Endothelial cell of umbilical vein (primary cell): ENCODE measurements around the gene LSP1. TPM values are rescaled to one million over a fixed set of nuclear protein-coding genes. Genes with fewer than 3 reads are reported as not detected.

Experiments
- BruUV-seq: library from RNA; stranded (reverse); fragments of 400-500 nt; replicated peaks from 2 replicates; lab custom pipeline; 2021; lab: Mats Ljungman, UMichigan
- CTCF ChIA-PET: fragments of 300-600, 350-600 bp; sonication (Branson Sonifier 250); formaldehyde crosslinking; loops from one replicate; lab custom pipeline; 2021; ENCODE audit warnings: antibody characterized with exemption, inconsistent platforms; lab: Charles Lee
- POLR2A ChIA-PET: fragments of 300-600, 350-600 bp; sonication (Branson Sonifier 250); formaldehyde crosslinking; loops from one replicate; lab custom pipeline; 2021; ENCODE audit warnings: antibody characterized with exemption, inconsistent platforms; lab: Charles Lee
- DNase-seq: peaks from one replicate; pipeline ENCODE4 v3.0.0-alpha.2; 2011; ENCODE audit warnings: low read depth, low spot score
- FAIRE-seq: peaks from 2 replicates; lab custom pipeline; 2011; peaks lifted over from hg19 to GRCh38; lab: Jason Lieb, UNC
- H2AFZ ChIP-seq: 2 replicates; pipeline ENCODE4 v1.6.0; 2012; ENCODE audit warnings: low read depth, low read length, control low read depth, inconsistent platforms
- H3K27ac ChIP-seq: 2 replicates; pipeline ENCODE4 v1.5.1; 2011; ENCODE audit warnings: low read depth, mild to moderate bottlenecking, control low read depth, low read length, moderate library complexity; ENCODE audit not compliant: insufficient read depth
- H3K27me3 ChIP-seq, 2 experiments: 2 replicates each; pipeline versions ENCODE4 v1.6.0 to v1.6.1; 2011; ENCODE audit warnings: low read length in 2 of 2, mixed read lengths in 1 of 2; ENCODE audit not compliant: control insufficient read depth in 2 of 2, insufficient read depth in 2 of 2
- H3K36me3 ChIP-seq, 2 experiments: 2 replicates in 1 of 2; 3 replicates in 1 of 2; pipeline ENCODE4 v1.5.1; 2011; ENCODE audit warnings: low read length in 2 of 2, mild to moderate bottlenecking in 1 of 2, moderate library complexity in 1 of 2; ENCODE audit not compliant: control insufficient read depth in 2 of 2, insufficient read depth in 2 of 2; ENCODE audit errors: extremely low read depth in 1 of 2
- H3K4me1 ChIP-seq: 3 replicates; pipeline ENCODE4 v1.5.1; 2011; ENCODE audit warnings: mild to moderate bottlenecking, low read length; ENCODE audit not compliant: control insufficient read depth, insufficient read depth; ENCODE audit errors: extremely low read depth
- H3K4me2 ChIP-seq: 2 replicates; pipeline ENCODE4 v1.6.1; 2011; ENCODE audit warnings: low read length, control low read depth, mixed read lengths; ENCODE audit not compliant: insufficient read depth
- H3K4me3 ChIP-seq, 3 experiments: fragments of 200-600 bp in 1 of 3; sonication (generic), shearing (Covaris generic) in 1 of 3; replicated peaks in 1 of 3; 2 replicates each; pipeline ENCODE4 v1.5.1; 2011 to 2016; ENCODE audit warnings: control low read depth in 3 of 3, low read length in 3 of 3, mild to moderate bottlenecking in 2 of 3, inconsistent platforms in 1 of 3, low read depth in 1 of 3, moderate library complexity in 1 of 3; ENCODE audit not compliant: insufficient read depth in 1 of 3
- H3K79me2 ChIP-seq: 2 replicates; pipeline ENCODE4 v1.6.0; 2012; ENCODE audit warnings: low read length, inconsistent platforms; ENCODE audit not compliant: control insufficient read depth, insufficient read depth
- H3K9ac ChIP-seq: replicated peaks from 2 replicates; pipeline ENCODE3; 2011; ENCODE audit warnings: low read length, control low read depth; ENCODE audit not compliant: insufficient read depth; ENCODE audit errors: extremely low read depth
- H3K9me1 ChIP-seq: replicated peaks from 3 replicates; pipeline ENCODE4 v1.6.0; 2011; ENCODE audit warnings: mild to moderate bottlenecking, low read length; ENCODE audit not compliant: control insufficient read depth, insufficient read depth; ENCODE audit errors: extremely low read depth
- H3K9me3 ChIP-seq: replicated peaks from 2 replicates; pipeline ENCODE4 v1.5.1; 2012; ENCODE audit warnings: low read length, inconsistent platforms; ENCODE audit not compliant: control insufficient read depth, insufficient read depth
- H4K20me1 ChIP-seq: replicated peaks from 2 replicates; pipeline ENCODE3; 2011; ENCODE audit warnings: mild to moderate bottlenecking, low read length; ENCODE audit not compliant: control insufficient read depth, insufficient read depth; ENCODE audit errors: extremely low read depth
- CTCF ChIP-seq, 2 donors: IDR thresholded peaks; 1 replicate in 1 of 2; 2 replicates in 1 of 2; pipeline ENCODE4 v1.5.1; 2011; ENCODE audit warnings: low read length in 2 of 2, mild to moderate bottlenecking in 2 of 2, moderate library complexity in 2 of 2, control low read depth in 1 of 2, inconsistent platforms in 1 of 2, low read depth in 1 of 2; ENCODE audit not compliant: insufficient read depth in 1 of 2; ENCODE audit errors: extremely low read depth in 1 of 2
- EZH2 ChIP-seq: IDR thresholded peaks from 2 replicates; pipeline ENCODE4 v1.6.1; 2012; ENCODE audit warnings: borderline replicate concordance, low read depth, mild to moderate bottlenecking, moderate library complexity, low read length, inconsistent platforms; ENCODE audit not compliant: severe bottlenecking
- FOS ChIP-seq: IDR thresholded peaks from 2 replicates; pipeline ENCODE4 v1.6.1; 2011; ENCODE audit warnings: mild to moderate bottlenecking, low read length, moderate library complexity, borderline replicate concordance; ENCODE audit not compliant: insufficient read depth
- GATA2 ChIP-seq: IDR thresholded peaks from 2 replicates; pipeline ENCODE4 v1.7.0; 2011; ENCODE audit warnings: low read depth, mild to moderate bottlenecking, moderate library complexity, mixed read lengths, low read length; ENCODE audit not compliant: insufficient read length, insufficient read depth
- JUN ChIP-seq: IDR thresholded peaks from 2 replicates; pipeline ENCODE4 v1.6.1; 2011; ENCODE audit warnings: borderline replicate concordance, low read depth; ENCODE audit not compliant: insufficient read length, insufficient read depth
- MAX ChIP-seq: IDR thresholded peaks from 2 replicates; pipeline ENCODE4 v1.6.1; 2011; ENCODE audit not compliant: insufficient read depth, insufficient read length
- MYC ChIP-seq: IDR thresholded peaks from one replicate; pipeline ENCODE4 v1.6.1; 2011; ENCODE audit warnings: mild to moderate bottlenecking, low read depth, low read length
- POLR2A ChIP-seq: IDR thresholded peaks from 2 replicates; pipeline ENCODE4 v1.6.1; 2012; ENCODE audit warnings: low read depth, mild to moderate bottlenecking, control low read depth, low read length
- POLR2AphosphoS5 ChIP-seq: IDR thresholded peaks from 2 replicates; pipeline ENCODE4 v1.6.1; 2012; ENCODE audit warnings: low read depth, mild to moderate bottlenecking, control low read depth, low read length, moderate library complexity; ENCODE audit not compliant: insufficient read depth
- dilution Hi-C: fragments of 300-500 bp; cut with MboI; formaldehyde crosslinking; loops from one replicate; pipeline ENCODE4 v1.15.0; 2019; ENCODE audit warnings: low sequenced_read_pairs; ENCODE audit not compliant: extremely low pct_ligation_motif_present
- intact Hi-C: fragments of 100-400 bp; cut with micrococcal nuclease; formaldehyde crosslinking; loops from one replicate; pipeline ENCODE4 v1.10.0; 2022
- polyA plus RNA-seq, 4 experiments: library from polyadenylated mRNA; depleted of rRNA in 3 of 4; stranded (reverse) in 3 of 4; unstranded in 1 of 4; fragments of >200 nt; gene quantifications; 2 replicates each; pipeline versions ENCODE4 v1.2.1 to v1.2.3, GENCODE V29; 2011 to 2012; ENCODE audit warnings: missing spikeins in 1 of 4
- total RNA-seq: library from RNA; stranded (reverse); gene quantifications from 2 replicates; pipeline ENCODE4 v1.2.3, GENCODE V29; 2021

LSP1 gene
- total and polyA plus RNA-seq, 2 donors (not counting 3 experiments of a cell fraction or from before 2014, with no cell fraction given): not detected

DNA sequence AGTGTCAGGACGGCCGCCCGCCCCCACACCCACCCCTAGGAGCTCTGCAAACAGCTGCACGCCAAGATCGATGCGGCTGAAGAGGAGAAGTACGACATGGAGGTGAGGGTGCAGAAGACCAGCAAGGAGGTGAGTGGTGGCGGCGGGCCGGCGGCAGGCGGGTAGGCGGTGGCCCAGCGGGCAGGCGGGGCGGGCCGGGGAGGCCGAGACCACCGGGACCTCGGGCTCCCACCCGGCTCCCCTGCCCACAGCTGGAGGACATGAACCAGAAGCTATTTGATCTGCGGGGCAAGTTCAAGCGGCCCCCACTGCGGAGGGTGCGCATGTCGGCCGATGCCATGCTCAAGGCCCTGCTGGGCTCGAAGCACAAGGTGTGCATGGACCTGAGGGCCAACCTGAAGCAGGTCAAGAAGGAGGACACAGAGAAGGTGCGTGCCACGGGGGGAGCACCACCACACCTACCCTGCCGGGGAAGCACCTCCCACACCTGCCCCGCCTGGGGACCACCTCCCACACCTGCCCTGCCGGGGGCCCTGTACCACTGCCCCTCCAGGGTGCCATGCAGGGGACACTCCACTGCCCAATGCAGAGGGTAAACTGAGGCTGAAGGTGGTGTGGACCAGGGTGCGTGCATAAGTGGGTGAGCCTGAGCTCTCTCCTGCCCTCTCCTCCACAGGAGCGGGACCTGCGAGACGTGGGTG lies 12.0 kb upstream of the LSP1 start:
- BruUV-seq: no TSS peak
- H3K27me3 ChIP-seq: no peaks in the 10 kb centered on the region
- H3K4me2 ChIP-seq: no peak overlapping the region
- no peak overlapping the region for H3K9ac ChIP-seq
- ChIA-PET CTCF (interaction anchor here (1.1 to 2.6 kb wide), 8 partner anchors 41 to 316 kb away, joined by 3 to 14 read pairs (median 7); no protein-coding TSS in a partner anchor), POLR2A (no interaction called here)
- H3K9me1 ChIP-seq: no peaks in the 10 kb centered on the region
- H4K20me1 ChIP-seq: no peaks in the 10 kb centered on the region
- DNase-seq: no peak
- FAIRE-seq: no peak
- H2AFZ ChIP-seq: no peak overlapping the region
- H3K27ac ChIP-seq: no peak overlapping the region
- intact Hi-C loops (no loop called here), dilution Hi-C loops (no loop called here)
- TF ChIP-seq POLR2A: no peak
- TF ChIP-seq CTCF (IDR thresholded peaks at IDR 0.05; ENCODE audit: extremely low read depth in 1 of 2, insufficient read depth in 1 of 2, low read depth in 1 of 2, low read length in 2 of 2): no peak
- no peak for TF ChIP-seq MAX
- TF ChIP-seq EZH2: no peak
- no peak for TF ChIP-seq MYC
- no peak for TF ChIP-seq JUN
- TF ChIP-seq GATA2: no peak
- TF ChIP-seq POLR2AphosphoS5: no peak
- no peak for TF ChIP-seq FOS
- no peaks in the 10 kb centered on the region for H3K9me3 ChIP-seq
- no peak overlapping the region for H3K4me3 ChIP-seq
- no peaks in the 10 kb centered on the region for H3K36me3 ChIP-seq
- H3K79me2 ChIP-seq: no peaks in the 10 kb centered on the region
- no peaks in the 10 kb centered on the region for H3K4me1 ChIP-seq
